ENCODE results near the gene YPEL2. TPM values are rescaled to one million over a fixed set of nuclear protein-coding genes. Genes with fewer than 3 reads are reported as not detected.

Gene YPEL2
- total and polyA plus RNA-seq, 2 of the 13 experiments (the other 11 are each of a cell fraction or from before 2014, with no cell fraction given): 8.5 to 21.1 TPM

GRCh38 chr17:59330053-59330942, 1.2 kb upstream of the YPEL2 start (continued):
- no peak for TF ChIP-seq PLRG1 (conservative IDR thresholded peaks at IDR 0.05)
- no peak for TF ChIP-seq NCOR1 (IDR thresholded peaks at IDR 0.05; ENCODE audit: borderline replicate concordance, low read length)
- peak; percentile 77; the same call in 1 of the 2 replicates for TF ChIP-seq SP140L (CRISPR knock-in tag; IDR thresholded peaks at IDR 0.05; ENCODE audit: borderline replicate concordance)
- TF ChIP-seq FOXJ3 (CRISPR knock-in tag; IDR thresholded peaks at IDR 0.05; ENCODE audit: borderline replicate concordance): peak; percentile 69; the same call in 1 of the 2 replicates
- no peak; the same call in 1 of the 2 replicates for TF ChIP-seq SMC3 (IDR thresholded peaks at IDR 0.05; ENCODE audit: low read length)
- peak; percentile 74; the same call in 1 of the 2 replicates for TF ChIP-seq MYC (CRISPR knock-in tag; IDR thresholded peaks at IDR 0.05; ENCODE audit: borderline replicate concordance)
- no peak; the same call in 1 of the 2 replicates for TF ChIP-seq KLF15 (CRISPR knock-in tag; IDR thresholded peaks at IDR 0.05; ENCODE audit: borderline replicate concordance)
- no peak; the same call in 1 of the 2 replicates for TF ChIP-seq STAT6 (CRISPR knock-in tag; IDR thresholded peaks at IDR 0.05; ENCODE audit: borderline replicate concordance)
- peak; percentile 33; the same call in 1 of the 2 replicates for TF ChIP-seq HES4 (CRISPR knock-in tag; IDR thresholded peaks at IDR 0.05; ENCODE audit: borderline replicate concordance)
- peak; percentile 24; the same call in 1 of the 2 replicates for TF ChIP-seq SKIL (CRISPR knock-in tag; IDR thresholded peaks at IDR 0.05; ENCODE audit: borderline replicate concordance)
- TF ChIP-seq WIZ (CRISPR knock-in tag; IDR thresholded peaks at IDR 0.05): no peak; the same call in 1 of the 2 replicates
- 0 out of 2 replicates have a peak, but pooled peaks have one; percentile 19 for TF ChIP-seq SP2 (CRISPR knock-in tag; IDR thresholded peaks at IDR 0.05)
- TF ChIP-seq ZNF501 (CRISPR knock-in tag; IDR thresholded peaks at IDR 0.05): no peak
- no peak for TF ChIP-seq RNF219 (CRISPR knock-in tag; IDR thresholded peaks at IDR 0.05)
- 0 out of 2 replicates have a peak, but pooled peaks have one; percentile 69 for TF ChIP-seq ZNF766 (CRISPR knock-in tag; IDR thresholded peaks at IDR 0.05; ENCODE audit: borderline replicate concordance)
- TF ChIP-seq ZBTB46 (CRISPR knock-in tag; IDR thresholded peaks at IDR 0.05; ENCODE audit: borderline replicate concordance): no peak
- TF ChIP-seq ZBTB7B (CRISPR knock-in tag; IDR thresholded peaks at IDR 0.05): peak; percentile 55; the same call in 1 of the 2 replicates
- TF ChIP-seq HDAC1 (CRISPR knock-in tag; IDR thresholded peaks at IDR 0.05): peak; percentile 72
- peak; percentile 24; the same call in 1 of the 2 replicates for TF ChIP-seq HMG20A (CRISPR knock-in tag; IDR thresholded peaks at IDR 0.05; ENCODE audit: borderline replicate concordance)
